Esophagus squamous epithelium (tissue), 5 donors: ENCODE measurements around the gene PLA2G4B. TPM values are rescaled to one million over a fixed set of nuclear protein-coding genes. Genes with fewer than 3 reads are reported as not detected.
A peak's percentile ranks its signal among the peaks of the same experiment; 100 is the strongest.
"Not testable (repeated sequence)": the region's sequence is repeated elsewhere in the genome, so short reads cannot be mapped to it uniquely, and the experiment has no call there.

Experiments used
- DNase-seq: peaks from one replicate; lab custom pipeline; 2025; lab: John Stamatoyannopoulos, UW
- H3K27ac ChIP-seq, 4 donors: fragments of 200-600 bp; sonication (generic); one replicate each; pipeline ENCODE4 v1.5.1; 2016 to 2019; ENCODE audit warnings: mild to moderate bottlenecking in 1 of 4
- H3K27me3 ChIP-seq, 4 donors: fragments of 200-600 bp; sonication (generic); 1 replicate in 3 of 4; 2 replicates in 1 of 4; pipeline versions ENCODE4 v1.5.1 to v1.6.0; 2017 to 2021; ENCODE audit warnings: antibody characterized with exemption in 1 of 4
- H3K36me3 ChIP-seq, 3 donors: fragments of 200-600 bp; sonication (generic); one replicate each; pipeline ENCODE4 v1.5.1; 2016 to 2019
- H3K4me1 ChIP-seq, 3 donors: fragments of 200-600 bp; sonication (generic); one replicate each; pipeline ENCODE4 v1.5.1; 2017 to 2019
- H3K4me3 ChIP-seq, 4 donors: fragments of 200-600 bp; sonication (generic); 1 replicate in 3 of 4; 2 replicates in 1 of 4; pipeline ENCODE4 v1.5.1; 2016 to 2019; ENCODE audit warnings: mild to moderate bottlenecking in 2 of 4, moderate library complexity in 1 of 4
- H3K9me3 ChIP-seq, 3 donors: fragments of 200-600 bp; sonication (generic); one replicate each; pipeline ENCODE4 v1.5.1; 2016 to 2019
- POLR2A ChIP-seq, 4 donors: fragments of 450-650 bp; IDR thresholded peaks; one replicate each; pipeline ENCODE4 v1.6.1; 2017; ENCODE audit warnings: antibody characterized with exemption in 4 of 4, mild to moderate bottlenecking in 4 of 4, moderate library complexity in 3 of 4
- WGBS, 2 donors: methylation state at CpG; one replicate each; pipeline ENCODE4 v1.1.5; 2018; 5-methylcytosine and 5-hydroxymethylcytosine counted together
- intact Hi-C: fragments of 100-400 bp; cut with DNase I; formaldehyde crosslinking; loops from one replicate; pipeline ENCODE4 v1.15.0; 2022
- total RNA-seq, 4 donors: library from RNA; depleted of rRNA; stranded (reverse); fragments of >200 nt; gene quantifications; one replicate each; pipeline ENCODE4 v1.1.0, GENCODE V29; 2016
- TF ChIP-seq, protein P1 (sequence below), 6 experiments: fragments of 450-650 bp in 4 of 6; fragments of 200-600 bp in 2 of 6; sonication (generic) in 2 of 6; IDR thresholded peaks; one replicate each; pipeline ENCODE4 v1.5.1; 2016 to 2019; ENCODE audit warnings: antibody characterized with exemption in 6 of 6, mild to moderate bottlenecking in 4 of 6, moderate library complexity in 4 of 6
- donor health status: DM: yes; HTN: yes; CAD: no.

PLA2G4B gene
- total RNA-seq, 4 donors from 2014 or later, result 26.5 to 58.9 (median 39.7) TPM

DNA sequence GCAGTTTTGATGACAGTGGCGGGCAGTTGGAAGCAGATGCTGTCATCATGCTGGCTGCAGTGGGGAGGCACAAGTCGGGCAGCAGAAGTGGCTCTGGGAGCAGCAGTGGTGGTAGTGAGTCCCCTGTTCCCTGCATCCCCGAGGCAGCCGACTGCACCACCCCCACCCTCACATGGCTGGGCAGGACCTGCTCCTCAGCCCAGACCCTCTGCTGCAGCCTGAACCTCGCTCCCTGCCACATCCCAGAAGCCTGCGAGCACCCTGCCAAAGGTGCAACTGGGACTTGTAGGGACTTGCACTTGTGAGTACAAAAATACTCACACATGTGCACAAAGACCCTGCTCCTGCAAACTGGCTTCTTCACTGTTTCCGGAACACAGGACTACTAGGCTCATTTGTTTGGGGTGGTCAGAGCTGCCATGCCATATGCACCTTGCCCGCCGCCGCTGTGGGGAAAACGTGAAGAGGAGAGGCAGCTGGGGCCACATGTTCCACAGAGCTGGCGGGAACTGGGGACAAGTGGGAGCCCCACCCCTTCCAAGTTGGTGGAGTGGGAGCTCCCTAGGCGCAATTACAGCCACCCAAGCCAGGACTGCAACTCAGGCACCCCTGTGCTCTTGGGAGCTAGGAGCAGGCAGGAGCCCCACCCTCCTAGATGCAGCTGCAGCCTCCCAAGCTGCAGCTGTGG lies 8.5 kb upstream of the PLA2G4B start:
- no peaks in the 10 kb centered on the region for H3K9me3 ChIP-seq
- H3K27ac ChIP-seq, result peak overlapping the region; percentile 3 to 97 (median 92)
- H3K36me3 ChIP-seq, result peaks cover 0 to 45% (median 7%) of the 10 kb centered on the region in 3 donors
- peaks cover 31 to 83% (median 53%) of the 10 kb centered on the region in 3 donors for H3K4me1 ChIP-seq
- intact Hi-C loops, result no loop called here
- 73% methylated on average over 6 of the region's 13 CpGs; no CpG with 5 or more reads in 1 of the 2 donors for WGBS, 2 donors
- H3K27me3 ChIP-seq, result no peaks in the 10 kb centered on the region
- no peak for DNase-seq
- no peak for TF ChIP-seq POLR2A (IDR thresholded peaks at IDR 0.05)
- TF ChIP-seq, protein P1, sequence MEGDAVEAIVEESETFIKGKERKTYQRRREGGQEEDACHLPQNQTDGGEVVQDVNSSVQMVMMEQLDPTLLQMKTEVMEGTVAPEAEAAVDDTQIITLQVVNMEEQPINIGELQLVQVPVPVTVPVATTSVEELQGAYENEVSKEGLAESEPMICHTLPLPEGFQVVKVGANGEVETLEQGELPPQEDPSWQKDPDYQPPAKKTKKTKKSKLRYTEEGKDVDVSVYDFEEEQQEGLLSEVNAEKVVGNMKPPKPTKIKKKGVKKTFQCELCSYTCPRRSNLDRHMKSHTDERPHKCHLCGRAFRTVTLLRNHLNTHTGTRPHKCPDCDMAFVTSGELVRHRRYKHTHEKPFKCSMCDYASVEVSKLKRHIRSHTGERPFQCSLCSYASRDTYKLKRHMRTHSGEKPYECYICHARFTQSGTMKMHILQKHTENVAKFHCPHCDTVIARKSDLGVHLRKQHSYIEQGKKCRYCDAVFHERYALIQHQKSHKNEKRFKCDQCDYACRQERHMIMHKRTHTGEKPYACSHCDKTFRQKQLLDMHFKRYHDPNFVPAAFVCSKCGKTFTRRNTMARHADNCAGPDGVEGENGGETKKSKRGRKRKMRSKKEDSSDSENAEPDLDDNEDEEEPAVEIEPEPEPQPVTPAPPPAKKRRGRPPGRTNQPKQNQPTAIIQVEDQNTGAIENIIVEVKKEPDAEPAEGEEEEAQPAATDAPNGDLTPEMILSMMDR (IDR thresholded peaks at IDR 0.05), result no peak
- H3K4me3 ChIP-seq, result no peak overlapping the region

DNA sequence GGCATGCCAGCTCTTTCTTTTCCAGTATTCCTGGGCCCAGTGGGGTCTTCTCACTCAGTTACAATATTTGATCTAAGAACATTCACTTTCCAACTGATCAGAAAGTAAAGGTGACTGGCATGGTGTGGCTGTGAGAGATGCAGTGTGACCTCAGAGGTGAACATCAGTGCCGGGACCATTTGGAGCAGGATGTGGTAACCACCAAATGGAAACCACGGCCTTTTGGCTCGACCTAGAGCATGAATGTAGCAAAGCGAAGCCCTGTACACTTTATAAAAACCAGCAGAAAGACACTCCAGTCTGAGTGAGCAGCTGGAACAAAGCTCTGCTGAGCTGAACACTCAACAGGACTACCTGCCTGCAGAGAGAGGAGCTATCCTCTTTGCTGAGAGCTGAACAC lies 7.4 kb upstream of the PLA2G4B start:
- 46 to 63% methylated on average over 4 of the region's 4 CpGs for WGBS, 2 donors

DNA sequence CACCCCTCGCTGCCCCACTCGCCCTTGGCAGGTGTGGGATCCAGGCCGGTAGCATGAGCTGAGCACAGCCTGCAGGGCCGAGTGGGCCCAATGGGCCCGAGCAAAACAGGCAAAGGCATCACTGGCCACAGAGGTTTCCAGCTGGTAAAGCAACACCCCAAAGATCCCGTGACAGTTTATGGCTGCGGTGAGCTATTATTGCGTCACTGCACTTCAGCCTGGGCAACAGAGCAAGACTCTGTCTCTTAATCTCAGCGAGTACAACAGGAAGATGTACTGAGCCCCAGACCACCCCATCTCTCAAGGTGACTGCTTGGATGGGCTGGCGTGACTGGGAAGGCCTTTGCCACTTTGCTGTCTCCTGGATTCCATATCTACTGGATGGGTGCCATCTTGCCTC lies 6.4 kb upstream of the PLA2G4B start:
- intact Hi-C loops, result no loop called here
- Histone ChIP-seq H3K4me3 (no peak overlapping the region), H3K27ac (peak overlapping the region; percentile 78 to 97 (median 91)), H3K27me3 (no peaks in the 10 kb centered on the region), H3K4me1 (peaks cover 29 to 94% (median 52%) of the 10 kb centered on the region in 3 donors), H3K9me3 (no peaks in the 10 kb centered on the region), H3K36me3 (peaks cover 4 to 56% (median 7%) of the 10 kb centered on the region in 3 donors)
- DNase-seq, result no peak
- TF ChIP-seq, protein P1 (IDR thresholded peaks at IDR 0.05), result no peak
- TF ChIP-seq POLR2A (IDR thresholded peaks at IDR 0.05), result no peak
- WGBS, 2 donors, result 73 to 83% methylated on average over 4 to 5 of the region's 10 CpGs

More for the DNA sequence above, 7.4 kb upstream of the PLA2G4B start:
- peaks cover 4 to 47% (median 7%) of the 10 kb centered on the region in 3 donors for H3K36me3 ChIP-seq
- H3K4me1 ChIP-seq, result peaks cover 31 to 94% (median 53%) of the 10 kb centered on the region in 3 donors
- H3K9me3 ChIP-seq, H3K4me3 ChIP-seq, intact Hi-C loops, H3K27me3 ChIP-seq, DNase-seq: not testable (repeated sequence)
- peak overlapping the region in 3 of 4 donors; percentile 88 to 97 (median 94) for H3K27ac ChIP-seq

DNA sequence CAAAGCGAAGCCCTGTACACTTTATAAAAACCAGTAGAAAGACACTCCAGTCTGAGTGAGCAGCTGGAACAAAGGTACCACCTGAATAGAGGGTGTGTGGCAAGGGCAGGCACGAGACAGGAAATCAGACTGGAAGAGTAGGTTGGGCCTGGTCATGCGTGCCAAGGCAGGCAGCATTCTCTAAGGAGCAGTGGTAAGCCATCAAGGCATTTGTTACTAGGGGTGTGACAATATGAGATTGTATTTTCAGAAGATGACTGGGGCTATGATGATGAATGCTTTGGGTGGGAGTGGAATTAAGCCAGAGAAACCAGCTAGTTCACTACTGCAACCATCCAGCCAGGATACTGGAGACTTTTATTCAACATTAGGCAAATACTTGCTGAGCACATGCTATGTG lies 5.8 kb upstream of the PLA2G4B start:
- H3K9me3 ChIP-seq, result no peaks in the 10 kb centered on the region
- H3K36me3 ChIP-seq, result peaks cover 4 to 63% (median 7%) of the 10 kb centered on the region in 3 donors
- no peaks in the 10 kb centered on the region for H3K27me3 ChIP-seq
- WGBS, 2 donors, result 23 to 37% methylated on average over 3 of the region's 3 CpGs
- no peak overlapping the region for H3K4me3 ChIP-seq
- H3K27ac ChIP-seq, result peak overlapping the region; percentile 78 to 97 (median 91)
- TF ChIP-seq, protein P1 (IDR thresholded peaks at IDR 0.05), result peak in 1 of 6 experiments; percentile 9
- TF ChIP-seq POLR2A (IDR thresholded peaks at IDR 0.05), result peak in 1 of 4 donors; percentile 24
- H3K4me1 ChIP-seq, result peaks cover 30 to 95% (median 50%) of the 10 kb centered on the region in 3 donors
- no peak for DNase-seq
- intact Hi-C loops, result no loop called here

DNA sequence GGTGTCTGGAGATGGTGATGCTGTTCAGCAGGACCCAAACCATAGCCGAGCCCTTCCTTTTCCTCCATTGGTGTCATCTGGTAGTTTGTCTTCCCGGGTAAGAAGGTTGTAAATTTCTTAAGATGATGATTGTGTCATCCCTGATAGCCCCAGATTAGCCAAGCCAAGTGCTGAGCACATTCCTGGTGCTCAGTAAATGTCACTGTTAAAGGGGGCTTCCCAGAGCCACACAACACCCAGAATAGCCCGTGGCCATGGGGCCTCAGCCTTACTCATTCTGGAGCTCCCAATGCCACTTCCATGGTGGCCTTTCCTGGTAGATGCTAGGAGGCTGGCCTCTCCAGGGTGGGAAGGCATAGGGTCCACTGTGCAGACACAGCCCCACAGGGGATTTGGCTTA lies 4.6 kb upstream of the PLA2G4B start:
- intact Hi-C loops, result no loop called here
- Histone ChIP-seq H3K9me3 (no peaks in the 10 kb centered on the region), H3K4me1 (peaks cover 34 to 99% (median 53%) of the 10 kb centered on the region in 3 donors), H3K27me3 (no peaks in the 10 kb centered on the region), H3K27ac (peak overlapping the region; percentile 14 to 97 (median 74)), H3K36me3 (peaks cover 4 to 68% (median 7%) of the 10 kb centered on the region in 3 donors), H3K4me3 (no peak overlapping the region)
- WGBS, 2 donors, result 60 to 100% methylated on average over 2 of the region's 3 CpGs
- TF ChIP-seq, protein P1 (IDR thresholded peaks at IDR 0.05), result no peak
- no peak for TF ChIP-seq POLR2A (IDR thresholded peaks at IDR 0.05)
- no peak for DNase-seq
